ENCODE results near the gene SH3YL1.

Gene SH3YL1

GRCh38 chr2:211486-212184 lies 52.2 kb downstream of the SH3YL1 start:
- no peak for DNase-seq

GRCh38 chr2:210660-211059 lies 53.2 kb downstream of the SH3YL1 start:
- DNase-seq = peak; percentile 56

- DNase-seq = no peak
Measured at GRCh38 chr2:209470-209869, 54.4 kb downstream of the SH3YL1 start.

DNA sequence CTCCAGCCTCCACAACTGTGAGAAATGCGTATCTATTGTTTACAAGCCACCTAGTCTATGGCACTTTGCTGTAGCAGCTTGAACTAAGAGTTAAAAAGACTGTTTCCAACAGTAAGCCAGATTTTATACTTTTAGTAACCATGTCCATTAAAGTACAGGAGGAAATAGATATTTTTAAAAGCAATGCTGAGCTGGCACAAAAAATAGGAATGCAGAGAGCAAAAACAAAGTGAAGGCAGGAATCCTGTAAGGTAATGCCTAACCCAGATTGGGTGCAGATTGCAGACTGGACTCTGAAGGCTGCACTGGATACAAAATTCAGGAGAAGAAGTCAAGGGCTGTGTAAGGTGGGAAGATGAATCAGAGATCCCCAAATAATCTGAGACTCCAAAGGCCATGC lies 55.5 kb downstream of the SH3YL1 start:
- no peak for DNase-seq

DNA sequence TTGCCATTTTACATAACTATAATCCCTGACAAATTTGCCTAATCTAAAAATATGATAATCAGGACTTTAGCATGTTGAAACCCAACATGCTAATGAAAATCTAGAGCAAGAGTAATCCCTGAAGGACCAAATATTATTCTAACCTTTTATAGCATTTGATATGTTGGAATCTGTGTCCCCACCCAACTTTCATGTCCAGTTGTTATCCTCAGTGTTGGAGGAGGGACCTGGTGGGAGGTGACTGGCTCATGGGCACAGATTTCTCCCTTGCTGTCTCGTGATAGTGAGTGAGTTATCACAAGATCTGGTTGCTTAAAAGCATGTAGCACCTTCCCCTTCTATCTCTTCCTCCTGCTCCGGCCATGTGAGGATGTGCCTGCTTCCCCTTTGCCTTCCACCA lies 59.8 kb downstream of the SH3YL1 start:
- no peak for DNase-seq

- no peak for DNase-seq
Measured at GRCh38 chr2:203401-203800, 60.4 kb downstream of the SH3YL1 start.

DNA sequence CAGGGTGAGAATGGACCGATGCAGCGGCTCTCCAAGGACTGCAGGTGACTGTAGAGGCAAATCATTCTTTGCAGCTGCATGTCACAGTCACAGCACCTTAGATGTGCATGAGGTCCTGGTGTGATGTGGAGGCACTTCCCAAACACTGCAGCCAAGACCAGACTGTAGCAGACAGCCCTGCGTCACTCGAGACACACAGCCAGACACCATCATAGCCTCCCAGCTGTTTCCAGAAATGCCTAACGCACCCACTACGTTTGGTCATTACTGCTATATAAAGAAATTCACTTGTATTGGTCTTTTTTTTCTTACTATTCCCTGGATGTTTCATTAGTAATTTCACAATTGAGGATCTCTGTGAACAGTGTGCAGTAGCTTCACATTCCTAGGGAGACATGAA lies 60.9 kb downstream of the SH3YL1 start:
- no peak for DNase-seq

DNA sequence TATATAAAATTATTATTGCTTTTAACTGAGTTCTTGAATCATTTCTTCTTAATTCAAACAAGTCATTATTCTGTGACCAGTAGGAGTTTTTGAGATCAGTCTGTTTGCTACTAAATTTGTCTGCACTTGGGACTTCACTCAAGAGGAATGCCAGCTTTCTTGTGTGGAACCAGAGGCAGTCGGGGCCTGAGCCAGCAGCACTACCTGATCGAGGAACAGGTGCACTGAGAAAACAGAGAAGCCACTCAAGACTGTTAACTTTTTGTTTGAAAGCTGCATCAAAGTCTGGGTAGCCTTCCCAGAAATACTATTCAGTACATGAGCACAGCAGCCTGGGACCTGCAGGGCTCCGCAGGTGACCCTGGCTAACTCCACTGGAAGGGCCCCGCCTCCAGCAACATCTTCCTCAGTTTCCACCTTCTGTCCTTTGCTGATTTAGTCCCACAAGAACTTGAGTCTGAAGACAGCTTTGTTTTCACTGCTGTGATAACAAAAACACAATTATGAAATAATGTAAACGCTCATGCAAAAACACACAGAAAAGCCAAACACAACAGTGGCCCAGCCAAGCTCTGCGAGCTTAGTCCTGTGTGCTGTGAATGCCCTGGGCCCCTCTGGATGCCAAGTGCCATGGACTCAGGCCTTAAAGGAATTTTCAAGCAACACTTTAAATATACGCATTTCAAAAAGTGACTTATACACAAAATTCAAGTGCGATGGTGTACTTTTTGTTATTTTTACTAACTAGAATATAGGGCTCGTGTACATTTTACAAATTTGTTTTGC lies 62.0 kb downstream of the SH3YL1 start:
- DNase-seq = no peak

GRCh38 chr2:199041-199966 lies 64.5 kb downstream of the SH3YL1 start:
- no peak for DNase-seq

DNA sequence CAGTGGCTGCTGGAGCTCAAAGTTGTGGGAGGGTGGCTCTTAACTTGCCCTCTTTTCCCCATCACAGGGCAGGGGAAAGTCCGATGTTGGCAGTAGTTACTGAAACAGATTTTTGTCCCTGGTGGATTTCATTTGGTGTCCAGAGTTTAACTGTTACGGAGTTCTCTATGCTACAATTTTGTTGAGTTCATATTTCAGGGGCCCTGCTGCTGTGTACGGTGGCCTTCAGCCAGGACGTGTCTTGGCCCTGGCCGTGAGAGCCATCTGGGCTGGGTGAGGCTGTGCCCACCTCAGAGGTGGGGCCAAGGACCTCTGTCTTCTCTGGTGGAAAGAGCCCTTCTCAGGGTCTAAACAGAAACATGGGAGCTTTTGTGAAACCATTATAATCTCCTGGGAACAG lies 67.4 kb downstream of the SH3YL1 start:
- DNase-seq = no peak

DNA sequence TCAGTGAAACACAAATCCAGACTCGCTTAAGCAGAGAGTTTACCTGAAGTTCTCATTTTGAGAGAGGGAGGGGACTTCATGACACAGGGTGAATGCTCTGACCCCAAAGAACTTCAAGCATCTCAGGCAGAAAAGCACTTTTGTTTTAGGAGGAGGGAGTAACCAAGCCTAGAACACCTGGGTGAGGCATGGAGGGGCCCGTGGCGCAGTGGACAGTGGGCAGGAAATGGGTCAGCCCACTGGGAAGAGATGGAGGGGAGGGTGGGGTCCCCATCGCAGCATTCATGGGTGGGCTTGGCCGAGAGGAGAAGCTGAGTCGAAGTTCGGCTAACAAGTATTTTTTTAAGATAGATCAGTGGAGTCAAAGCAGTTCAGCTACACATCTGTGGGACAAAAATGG lies 67.9 kb downstream of the SH3YL1 start:
- DNase-seq = no peak

DNA sequence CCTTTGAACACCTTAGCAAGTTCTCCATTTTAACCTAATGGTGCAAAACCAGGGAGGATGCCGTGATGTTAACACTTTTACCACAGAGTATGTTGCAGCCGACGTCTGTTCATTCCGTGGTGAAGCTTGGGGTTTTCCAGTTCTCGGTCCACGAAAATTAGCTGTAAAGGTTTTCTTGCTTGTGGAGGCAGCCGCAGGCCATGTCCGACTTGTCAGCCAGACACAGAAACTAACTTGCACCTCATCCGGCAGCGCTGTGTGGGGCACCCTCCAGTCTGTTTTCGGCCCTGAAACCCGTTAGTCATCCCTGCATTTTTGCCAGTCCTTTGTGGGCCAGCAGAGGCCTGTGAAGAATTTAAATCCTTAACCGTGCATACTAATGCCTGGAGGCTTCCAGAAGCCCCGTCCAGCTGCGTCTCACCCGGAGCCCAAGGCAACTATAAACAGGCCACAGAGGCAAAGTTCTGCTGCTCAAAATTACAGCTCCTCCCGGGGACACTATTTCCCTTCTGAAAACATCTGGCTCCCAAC lies 70.6 kb downstream of the SH3YL1 start:
- no peak for DNase-seq

DNA sequence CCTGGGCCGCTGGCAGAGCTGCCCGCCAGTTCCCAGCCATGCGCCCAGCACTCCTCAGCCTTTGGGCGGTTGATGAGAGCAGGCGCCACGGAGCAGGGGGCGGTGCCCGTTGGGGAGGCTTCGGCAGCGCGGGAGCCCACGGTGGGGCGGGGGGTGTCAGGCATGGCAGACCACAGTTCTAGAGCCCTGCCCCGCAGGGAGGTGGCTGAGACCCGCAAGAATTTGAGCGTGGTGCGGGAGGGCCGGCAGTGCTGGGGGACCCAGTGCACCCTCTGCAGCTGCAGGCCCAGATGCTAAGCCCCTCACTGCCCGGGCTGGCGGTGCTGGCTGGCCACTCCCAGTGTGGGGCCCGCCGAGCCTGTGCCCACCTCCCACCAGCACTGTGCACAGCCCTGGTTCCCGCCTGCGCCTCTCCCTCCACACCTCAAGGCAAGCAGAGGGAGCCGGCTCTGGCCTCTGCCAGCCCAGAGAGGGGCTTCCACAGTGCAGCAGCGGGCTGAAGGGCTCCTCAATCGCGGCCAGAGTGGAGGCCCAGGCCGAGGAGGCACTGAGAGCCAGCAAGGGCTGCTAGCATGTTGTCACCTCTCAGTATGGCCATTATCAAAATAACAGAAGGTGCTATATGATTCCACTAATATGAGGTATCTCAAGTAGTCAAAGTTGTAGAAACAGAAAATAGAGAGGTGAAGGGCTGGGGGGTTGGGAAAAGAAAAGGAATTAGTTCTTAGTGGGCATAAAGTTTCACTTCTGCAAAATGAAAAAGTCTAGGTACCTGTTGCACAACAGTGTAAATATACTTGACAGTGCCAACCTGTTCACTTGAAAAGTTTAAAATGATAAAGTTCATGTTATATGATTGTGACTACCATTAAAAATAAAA lies 72.3 kb downstream of the SH3YL1 start:
- no peak for DNase-seq

DNA sequence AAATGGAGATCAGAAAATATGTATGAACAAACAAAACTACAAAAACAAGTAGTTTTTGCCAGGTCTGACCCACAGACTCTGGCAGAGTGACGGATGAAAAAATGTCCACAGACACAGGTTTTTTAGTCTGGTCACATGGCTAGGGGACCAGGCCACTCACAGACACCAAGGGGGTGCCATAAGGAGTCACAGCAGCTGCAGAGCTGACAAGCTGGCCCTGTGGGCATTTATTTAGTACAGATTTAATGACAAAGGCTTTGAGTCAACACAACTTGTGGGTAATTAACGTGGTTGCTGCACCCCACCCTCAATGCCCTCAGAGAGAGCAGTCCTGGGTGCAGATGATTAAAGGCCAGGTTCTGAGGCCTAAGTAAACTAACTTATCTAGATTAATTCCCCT lies 76.0 kb downstream of the SH3YL1 start:
- DNase-seq = no peak

GRCh38 chr2:185221-185620 lies 78.6 kb downstream of the SH3YL1 start:
- no peak for DNase-seq

GRCh38 chr2:184695-185094 lies 79.1 kb downstream of the SH3YL1 start:
- DNase-seq = no peak

GRCh38 chr2:182509-183122 lies 81.2 kb downstream of the SH3YL1 start:
- no peak for DNase-seq

DNA sequence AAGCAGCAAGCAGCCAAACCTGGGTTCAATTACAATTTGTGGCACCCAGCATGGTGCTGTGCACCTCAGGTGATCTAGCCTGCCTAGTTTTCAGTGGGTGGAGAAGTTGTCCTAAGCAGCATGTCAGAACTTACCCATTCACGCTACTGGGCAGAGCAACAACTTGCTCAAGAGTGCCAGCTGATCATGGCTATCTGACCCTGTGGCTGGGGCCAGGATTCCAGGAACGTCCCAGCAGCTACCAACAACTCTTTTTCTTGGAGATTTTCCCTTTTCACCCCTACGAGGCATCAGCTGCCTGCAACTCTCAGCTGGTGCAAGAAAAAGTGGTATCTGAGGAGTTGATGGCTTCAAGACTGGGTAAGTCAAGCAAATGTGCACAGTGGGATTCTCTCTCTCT lies 83.5 kb downstream of the SH3YL1 start:
- DNase-seq = no peak

DNA sequence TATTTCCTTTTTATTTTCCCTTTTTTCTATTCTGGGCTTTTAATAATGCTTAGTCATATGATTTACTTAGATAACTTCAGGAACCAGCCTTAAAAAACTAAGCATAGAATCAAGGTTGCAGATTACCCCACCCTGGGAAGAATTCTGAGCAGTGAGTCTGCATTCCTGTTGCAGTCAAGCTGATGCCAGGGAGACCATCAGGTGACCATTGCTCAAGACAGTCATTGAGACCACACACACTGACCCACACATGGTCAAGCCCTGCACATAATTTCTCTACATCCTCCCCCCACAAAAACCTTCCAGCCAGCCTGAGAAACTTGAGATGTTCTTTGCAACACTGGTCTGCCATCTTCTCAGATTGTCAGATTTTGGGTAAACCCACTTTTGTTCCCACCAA lies 83.9 kb downstream of the SH3YL1 start:
- no peak for DNase-seq

DNA sequence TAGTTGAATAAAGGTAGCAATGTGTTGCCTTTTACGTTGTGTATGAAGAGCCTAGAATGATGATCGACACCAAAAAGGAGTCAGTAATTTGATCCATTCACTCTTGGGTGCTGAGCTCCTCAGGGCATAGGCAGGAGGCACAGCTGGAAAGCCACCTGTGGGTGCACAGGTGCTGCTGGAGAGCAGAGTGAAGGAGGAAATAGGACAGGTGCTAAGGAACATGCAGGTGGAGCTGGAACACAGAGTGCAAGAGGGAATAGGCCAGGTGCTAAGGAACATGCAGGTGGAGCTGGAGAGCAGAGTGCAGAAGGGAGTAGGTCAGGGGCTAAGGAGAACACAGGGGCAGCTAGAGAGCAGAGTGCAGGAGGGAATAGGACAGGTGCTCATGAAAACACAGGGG lies 86.1 kb downstream of the SH3YL1 start:
- no peak for DNase-seq

- peak; percentile 55 for DNase-seq
Measured at GRCh38 chr2:176917-177316, 86.9 kb downstream of the SH3YL1 start.

Data from kidney glomerular epithelial cell (primary cell).